GM19372 (cell line): Measurements from ENCODE around the gene CSNK2A2.

Source experiments
- ATAC-seq: cut with Tn5 transposase; IDR thresholded peaks from one replicate; pipeline ENCODE4 v1.9.1; 2021; ENCODE audit warnings: mild to moderate bottlenecking, low read depth, moderate library complexity; ENCODE audit not compliant: unreplicated experiment

The CSNK2A2 gene

DNA sequence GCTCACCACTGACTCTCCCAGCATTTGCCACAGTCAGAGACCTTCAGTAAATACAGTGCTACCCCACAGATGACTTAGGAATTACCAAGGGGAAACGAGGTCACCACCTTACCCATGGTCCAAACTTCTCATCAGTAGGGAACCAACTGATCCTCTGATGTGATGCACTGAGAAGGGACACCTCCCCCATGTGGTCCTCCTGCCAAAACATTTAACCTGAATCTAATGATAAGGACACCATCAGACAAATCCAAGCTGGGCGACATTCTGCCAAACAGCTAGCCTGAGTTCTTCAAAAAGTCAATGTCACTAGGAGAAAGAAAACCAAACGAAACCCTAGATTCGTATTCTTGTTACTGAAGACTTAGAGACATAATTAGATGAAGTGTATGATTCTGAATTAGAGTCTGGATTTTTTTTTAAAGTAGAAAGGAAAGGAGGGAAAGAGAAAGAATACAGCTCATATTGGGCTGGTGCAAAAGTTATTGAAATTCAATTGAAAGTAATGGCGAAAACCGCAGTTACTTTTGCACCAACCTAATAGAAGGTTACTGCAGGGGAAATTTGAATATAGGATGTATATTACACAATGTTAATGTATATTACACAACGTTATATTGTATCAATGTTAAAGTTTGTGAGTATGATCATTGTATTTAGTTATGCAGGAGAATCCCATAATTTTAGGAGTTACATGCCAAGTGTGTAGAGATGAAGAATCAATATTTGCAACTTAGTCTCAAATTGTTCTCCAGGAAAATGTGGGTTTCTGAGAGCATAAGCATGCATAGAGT, 2.3 kb upstream of the CSNK2A2 start:
- no peak for ATAC-seq

DNA sequence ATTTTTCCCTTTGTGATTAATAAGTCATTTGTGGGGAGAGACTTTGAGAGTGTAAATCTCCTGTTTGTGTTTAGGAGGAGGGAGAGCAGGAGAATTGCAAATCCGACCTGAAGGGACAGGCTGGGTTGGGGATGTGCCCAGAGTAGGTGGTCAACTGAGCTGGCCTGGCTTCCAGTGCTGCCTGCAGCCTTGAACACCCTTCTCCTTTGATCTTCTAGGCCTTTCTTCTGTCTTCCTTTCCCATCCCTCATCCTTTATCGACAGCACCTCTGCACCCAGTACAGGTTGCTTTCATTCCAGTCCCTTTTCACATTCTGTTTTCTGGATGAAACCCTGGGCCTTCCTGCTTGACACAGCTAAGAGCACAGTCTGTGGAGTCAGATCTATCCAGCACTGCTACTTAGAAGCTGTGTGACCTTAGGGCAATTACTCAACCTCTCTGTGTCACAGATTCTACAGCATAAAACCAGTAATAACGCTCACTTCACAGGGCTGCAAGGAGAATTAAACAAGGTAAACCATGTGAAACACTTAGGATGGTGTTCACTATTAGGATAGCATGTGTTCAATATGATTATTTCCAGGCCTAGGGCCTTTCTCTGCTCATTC, 1.0 kb upstream of the CSNK2A2 start:
- no peak for ATAC-seq

DNA sequence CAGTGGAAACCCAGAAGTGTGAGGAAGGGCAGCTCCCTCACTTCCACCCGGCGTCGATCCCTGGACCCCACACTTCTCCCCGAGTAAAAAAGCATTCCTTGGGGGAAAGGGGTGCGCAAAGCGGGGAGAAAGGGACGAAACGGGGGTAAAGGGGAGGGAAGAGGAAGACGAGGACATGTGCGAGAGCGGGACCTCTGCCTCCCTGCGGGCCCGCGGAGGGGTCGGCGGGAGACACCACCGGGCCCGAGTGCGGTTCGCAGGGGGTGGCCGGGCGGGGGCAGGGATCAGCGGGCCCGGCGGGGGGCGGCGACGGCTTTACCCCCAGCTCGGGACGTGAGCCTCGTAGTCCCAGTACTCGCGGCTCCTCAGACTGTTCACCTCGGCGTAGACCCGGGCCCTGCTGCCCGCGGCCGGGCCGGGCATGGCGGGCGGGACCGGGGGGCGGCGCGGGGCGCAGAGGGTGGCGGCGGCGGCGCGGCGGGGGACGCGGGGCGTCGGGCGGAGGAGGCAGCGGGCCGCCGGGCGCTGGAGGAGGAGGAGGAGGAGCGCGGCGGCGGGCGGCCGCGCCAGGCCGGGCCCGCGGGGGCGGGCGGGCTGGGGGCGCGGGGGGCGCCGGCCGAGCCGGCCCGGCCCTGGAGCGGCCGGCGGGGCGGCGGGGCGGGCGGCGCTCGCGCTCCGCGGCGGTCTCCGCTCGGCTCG, 443 bp downstream of the CSNK2A2 start:
- peak; percentile 32 for ATAC-seq

DNA sequence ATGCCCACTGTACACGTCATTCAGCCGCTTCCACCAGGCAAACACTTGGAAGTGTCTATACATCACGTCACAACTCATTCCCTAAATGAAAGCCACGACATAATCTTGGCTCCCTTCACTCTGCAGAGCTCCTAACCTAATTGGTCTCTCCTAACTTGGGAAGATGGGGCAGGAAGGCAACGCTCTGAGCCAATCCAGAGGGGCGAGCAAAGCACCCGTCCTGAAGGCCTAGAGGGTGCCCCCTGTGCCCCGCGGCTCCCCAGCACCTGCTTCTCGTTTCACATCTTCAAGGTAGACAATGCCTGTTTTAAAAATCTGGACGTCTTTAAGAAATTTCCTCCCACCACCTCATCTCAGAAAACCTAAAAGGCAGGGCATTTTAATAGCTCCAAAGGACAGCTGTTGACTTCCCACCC, 1.0 kb downstream of the CSNK2A2 start:
- ATAC-seq = no peak

DNA sequence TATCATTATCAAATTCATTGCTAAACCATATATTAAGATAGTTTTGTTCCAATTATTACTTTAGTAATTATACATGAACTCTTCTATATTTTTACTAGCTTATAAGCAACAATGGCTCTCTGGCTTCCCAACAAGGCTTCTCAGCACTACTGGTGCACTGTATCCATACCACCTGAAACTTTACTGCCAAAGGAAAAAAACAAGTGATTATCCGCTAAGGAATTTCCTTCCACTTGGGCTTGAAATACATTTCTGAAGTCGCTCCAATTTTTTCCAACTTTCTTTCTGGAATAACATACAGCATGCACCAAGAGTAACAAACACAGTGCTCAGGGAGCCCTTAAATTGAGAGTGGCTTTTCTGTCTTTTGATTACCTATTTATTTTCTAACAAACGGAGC, 2.1 kb downstream of the CSNK2A2 start:
- ATAC-seq = no peak

DNA sequence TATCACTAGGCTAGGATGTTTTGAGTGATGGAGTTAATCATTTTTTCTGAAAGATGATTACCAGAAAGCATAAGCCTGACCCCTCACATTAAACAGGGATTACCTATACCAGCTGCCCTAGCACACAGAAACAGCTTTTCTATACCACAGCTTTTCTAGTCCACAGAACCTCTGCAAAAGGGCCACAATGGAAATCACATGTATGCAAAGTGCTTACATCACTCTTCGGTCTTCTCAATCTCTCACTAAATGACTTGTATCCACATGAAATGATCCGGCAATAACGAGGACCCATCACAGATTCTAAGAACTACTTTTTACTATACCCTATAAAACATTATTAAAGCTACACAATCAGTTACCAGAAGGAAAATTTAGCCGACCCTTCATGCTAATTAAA, 2.6 kb downstream of the CSNK2A2 start:
- ATAC-seq = no peak

DNA sequence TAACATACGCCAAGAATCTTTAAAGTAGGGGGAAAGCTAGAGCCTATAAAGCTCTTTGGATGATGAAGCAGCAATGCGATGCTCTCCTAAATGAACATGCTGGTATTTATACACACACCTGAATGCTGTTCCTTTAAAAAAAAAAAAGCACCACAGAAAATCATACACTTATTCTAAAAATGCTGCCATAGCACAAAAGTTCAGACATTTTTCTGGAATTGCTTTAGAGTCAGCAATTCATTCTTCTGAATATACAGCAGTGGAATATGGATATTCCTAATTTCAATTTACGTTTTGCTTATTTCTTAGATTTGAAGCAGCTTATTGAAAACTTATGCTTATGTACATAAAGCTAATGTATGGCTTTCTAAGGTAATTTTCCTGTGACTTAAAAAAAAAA, 3.1 kb downstream of the CSNK2A2 start:
- no peak for ATAC-seq

DNA sequence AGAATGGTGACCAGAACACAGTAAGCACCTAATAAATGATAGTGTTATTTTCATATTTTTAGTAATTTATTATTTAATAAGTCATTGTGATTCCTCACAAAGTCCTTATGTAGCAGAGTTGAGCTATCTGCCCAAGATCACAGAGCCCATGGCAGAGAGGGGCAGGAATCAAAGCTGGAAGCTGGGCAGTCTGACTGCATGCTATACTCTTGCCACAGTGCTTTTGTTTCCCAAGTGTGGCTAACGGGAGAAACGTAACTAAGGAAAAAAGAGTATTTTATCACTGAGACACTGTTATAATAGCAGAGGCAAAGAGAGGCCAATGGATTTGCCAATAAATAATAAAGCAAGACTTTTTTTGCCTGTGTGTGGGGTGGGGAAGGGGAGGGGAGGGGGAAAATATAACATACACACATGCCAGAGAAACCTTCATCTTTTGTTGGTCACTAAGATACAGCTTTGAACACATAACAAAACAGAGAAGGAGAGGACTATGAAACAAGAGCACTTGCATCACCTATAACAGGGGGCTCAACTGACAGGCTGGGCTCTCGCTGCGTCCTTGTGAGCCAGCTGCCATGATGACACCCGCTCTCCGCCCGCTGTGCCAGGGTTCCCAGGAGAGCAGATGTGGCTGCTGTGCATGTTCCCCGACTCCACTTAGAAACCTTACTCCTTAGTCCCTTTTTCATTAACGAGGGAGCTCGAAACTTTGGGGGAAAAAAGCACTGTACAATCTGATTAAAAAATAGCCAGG, 10.1 kb downstream of the CSNK2A2 start:
- no peak for ATAC-seq

DNA sequence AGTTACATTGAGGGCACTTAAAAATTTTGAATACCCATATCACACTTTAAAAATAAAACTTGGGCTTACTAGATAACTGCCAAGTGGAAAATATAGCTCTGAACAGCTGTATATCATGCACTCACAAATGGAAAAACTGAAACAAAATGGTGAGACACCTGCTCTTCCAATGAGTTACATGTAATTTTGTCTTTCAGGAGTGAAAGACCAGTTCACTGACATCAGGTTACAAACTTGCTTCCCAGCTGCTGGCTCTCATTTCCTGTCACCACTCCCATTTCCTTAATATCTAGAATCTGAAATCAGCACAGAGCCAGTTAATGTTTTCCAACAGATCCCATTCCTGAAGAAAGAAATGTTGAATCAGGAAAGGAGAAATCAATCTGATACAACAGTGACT, 10.8 kb downstream of the CSNK2A2 start:
- no peak for ATAC-seq

DNA sequence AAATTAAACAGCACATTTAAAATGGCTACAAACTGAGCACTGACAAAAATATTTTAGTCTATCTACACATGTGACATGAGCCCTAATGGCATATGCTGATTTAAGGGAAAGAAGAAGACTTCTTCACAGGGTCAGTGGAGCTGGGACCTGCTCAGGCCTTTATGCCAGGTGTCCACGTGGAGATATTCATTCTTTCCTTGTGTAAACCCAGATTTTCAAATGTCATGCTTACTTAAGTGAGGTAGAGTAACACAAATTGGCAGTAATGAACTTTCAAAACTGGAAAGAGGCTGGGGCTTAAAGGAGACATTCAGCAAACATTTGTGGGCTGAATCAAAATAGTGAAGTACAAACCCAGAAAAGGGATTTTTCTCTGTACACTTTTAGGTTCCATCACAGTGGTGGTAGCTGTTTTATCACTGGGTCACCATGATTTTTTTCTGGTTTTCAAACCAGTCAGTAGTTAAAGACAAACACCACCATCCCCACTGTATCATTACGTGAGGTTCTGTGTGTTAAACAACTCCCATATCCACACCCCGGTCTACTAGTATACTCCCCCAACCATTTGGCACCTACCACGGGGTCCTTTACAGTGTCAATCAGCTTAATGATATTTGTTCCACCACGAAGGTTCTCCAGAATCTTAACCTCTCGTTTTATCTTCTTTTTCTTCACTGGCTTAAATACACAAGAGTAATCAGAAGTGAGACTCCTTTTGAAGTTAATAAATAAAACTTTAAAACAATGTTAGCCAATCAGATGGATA, 11.5 kb downstream of the CSNK2A2 start:
- ATAC-seq = no peak

DNA sequence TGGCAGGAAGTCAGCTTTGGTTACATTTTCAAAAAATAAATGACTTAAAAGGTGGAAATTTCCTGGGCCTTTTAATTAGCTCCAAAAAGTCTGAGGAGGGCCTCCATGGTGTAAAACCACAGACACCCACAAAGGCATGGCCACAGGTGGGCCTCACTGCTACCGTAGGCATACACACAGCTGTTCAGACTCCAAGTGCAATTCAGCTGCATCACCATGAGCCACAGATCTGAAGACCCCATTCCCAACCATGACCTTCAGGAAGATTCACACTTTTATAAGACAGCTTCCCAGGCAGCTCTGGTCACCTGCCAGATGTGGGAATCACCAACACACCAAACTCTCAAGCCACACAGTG, 20.6 kb downstream of the CSNK2A2 start:
- no peak for ATAC-seq

DNA sequence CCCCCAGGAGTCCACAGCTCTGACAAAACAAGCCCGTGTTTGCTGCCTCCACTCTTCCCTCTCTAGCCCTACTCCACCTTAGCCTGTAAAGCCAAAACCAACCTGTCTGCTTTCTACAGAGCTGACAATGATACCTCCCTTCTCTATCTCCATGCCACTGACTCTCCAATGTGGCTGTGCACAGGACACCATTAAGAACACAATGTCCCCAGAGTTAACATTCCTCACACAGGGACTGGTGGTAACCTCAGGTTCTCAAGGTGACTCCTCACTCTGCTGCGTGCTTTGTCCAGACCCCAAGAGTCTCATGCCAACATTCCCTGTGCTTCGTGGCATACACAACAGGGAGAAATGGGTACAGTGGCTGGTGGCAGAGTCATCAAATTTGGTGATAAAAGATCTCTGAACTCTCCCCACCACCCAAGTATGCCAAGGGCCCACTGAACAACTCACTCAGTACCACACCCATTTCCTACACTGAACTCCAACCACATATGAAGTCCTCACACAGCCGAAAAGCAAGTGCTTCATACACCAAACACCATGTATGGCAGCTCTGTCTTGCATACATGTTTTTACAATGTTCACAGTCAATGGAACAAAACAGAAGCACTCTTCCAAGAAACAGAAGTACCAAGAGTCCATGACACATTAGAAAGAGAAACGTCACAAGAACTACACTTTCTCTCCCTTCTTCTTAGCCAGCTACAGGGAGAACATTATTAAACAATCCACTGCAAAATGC, 21.1 kb downstream of the CSNK2A2 start:
- no peak for ATAC-seq

DNA sequence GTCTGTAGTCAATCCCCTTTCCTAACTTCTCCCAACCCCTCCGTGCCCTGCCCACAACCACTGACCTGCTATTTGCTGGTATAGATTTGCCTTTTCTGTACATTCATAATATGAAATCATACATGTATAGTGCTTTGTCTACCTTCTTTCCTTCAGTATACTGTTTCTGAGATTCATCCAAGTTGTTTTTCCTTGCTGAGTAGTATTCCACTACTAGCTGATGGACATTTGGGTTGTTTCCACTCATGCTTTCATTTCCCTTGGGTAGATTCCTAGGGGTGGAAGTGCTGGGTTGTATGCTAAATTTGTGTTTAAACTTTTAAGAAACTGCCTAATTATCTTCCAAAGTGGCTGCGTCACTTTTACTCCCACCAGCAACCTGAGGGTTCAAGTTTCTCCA, 27.7 kb downstream of the CSNK2A2 start:
- no peak for ATAC-seq

DNA sequence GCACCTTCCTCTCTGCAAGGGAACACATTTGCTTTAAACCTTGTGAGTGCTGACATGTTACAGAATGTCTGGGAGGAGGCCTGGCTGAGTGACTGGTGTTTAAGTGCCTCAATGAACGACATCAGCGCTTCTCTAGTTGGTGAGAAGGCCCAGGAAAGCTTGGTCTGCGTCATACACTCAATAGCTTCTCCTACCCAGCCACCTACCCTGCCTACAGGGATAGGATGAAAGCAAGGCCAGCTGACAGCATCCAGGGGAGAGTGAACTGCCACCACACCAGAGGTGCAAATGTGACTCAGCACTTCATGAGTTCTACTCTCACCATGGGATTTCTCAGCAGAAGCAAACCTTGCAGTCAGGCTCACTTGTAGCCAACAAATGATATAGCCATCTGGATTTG, 37.1 kb downstream of the CSNK2A2 start:
- no peak for ATAC-seq

DNA sequence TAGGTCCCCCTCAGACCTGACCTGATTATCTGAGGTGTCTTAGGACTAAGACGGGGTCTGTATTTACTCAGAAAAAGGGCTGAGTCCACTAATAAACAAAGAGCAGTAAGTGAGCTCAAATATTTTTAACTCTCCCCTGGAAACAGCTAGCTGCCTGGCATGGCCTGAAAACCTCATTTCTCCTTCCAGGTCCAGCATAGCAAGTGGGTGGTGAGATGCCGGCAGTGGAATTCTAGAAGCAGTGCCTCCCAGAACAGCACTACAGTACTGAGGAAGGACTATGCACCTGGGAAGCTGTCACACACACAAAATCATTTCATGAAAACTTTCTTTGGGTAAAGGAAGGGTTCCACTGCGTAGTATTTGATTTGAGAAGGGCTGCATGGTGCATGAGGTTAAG, 39.2 kb downstream of the CSNK2A2 start:
- ATAC-seq = no peak

DNA sequence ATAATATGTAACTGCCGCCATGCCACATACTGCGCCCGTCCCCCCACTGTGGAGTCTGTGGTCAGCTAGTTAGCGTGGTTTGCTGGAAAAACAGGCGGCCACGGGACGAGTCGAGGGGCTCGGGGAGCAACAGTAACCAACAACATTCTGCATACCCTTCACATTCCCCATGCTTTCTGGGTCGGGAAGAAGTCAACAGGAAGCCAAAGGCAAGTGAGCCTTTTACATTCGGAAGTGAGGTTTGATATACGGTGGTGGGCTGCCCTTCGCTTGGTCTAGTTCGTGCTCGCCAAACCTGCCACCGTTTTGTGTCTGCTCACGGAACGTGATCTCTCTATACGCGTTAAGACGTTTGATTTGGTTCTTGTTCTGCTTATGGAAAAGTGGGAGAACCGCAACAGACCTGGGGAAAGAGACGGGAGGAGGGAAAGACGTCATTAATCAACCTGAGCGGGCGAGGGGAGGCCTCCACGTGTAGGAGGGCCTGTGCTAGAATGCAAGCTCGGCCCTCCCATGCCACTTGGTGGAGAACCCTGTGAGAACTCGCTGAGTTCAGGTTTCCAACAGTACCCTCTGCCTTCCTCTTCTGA, 39.9 kb downstream of the CSNK2A2 start:
- no peak for ATAC-seq

DNA sequence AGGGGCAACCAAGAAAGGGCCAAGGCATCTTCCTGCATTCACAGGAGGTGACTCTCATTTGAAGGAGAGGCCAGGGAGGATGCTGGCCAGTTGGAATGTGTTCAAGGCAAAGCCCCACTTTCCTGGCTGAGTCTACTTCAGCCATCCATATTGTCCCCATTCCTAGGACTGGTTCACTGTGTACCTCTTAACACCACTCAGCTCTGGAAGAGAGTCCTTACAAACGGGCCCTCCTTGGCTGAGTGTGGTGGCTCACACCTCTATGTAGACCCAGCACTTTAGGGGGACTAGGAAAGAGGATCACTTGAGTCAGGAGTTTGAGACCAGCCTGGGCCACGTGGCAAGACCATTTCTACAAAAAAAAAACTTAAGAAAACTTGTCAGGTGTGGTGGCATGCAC, 40.7 kb downstream of the CSNK2A2 start:
- ATAC-seq = no peak

DNA sequence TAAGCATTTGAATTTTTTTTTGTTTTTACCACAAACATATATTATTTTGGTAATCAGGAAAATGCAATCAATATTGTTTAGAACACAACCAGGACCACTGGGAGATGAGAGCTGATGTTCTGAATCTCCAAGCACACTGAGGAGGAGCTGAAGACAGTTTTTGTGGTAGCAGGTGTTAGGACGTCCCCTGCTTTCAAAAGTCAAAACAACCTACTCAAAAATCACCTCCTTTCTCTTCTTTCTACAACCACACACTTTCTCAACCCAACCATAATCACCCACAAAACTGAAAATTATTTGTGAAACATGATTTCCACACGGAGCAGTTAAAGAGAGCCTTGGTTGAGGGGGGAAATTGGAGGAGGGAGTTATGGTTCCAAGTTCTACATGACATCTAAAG, 42.1 kb downstream of the CSNK2A2 start:
- ATAC-seq = no peak

DNA sequence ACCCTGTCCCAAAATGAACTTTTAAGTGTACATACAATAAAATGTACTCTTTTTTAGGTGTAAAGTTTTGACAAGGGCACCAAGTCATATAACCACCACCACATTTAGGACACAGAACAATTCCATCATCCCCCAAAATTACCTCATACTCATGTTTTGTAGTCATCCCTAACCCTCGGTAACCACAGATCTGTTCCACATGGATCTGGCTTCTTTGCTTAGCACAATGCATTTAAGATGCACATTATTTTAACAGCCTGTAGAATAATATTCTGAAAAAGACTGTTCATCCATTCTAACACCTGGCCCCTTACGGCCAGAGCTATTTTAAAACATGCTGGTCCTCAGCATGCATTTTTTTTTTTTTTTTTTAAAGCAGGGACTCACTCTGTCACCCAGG, 43.6 kb downstream of the CSNK2A2 start:
- ATAC-seq = no peak
